Upper lobe of left lung (tissue), 6 donors: ENCODE results near the gene NUP37. TPM values are rescaled to one million over a fixed set of nuclear protein-coding genes. Genes with fewer than 3 reads are reported as not detected.

ENCODE experiments used
- ATAC-seq, 2 donors: fragments of 200-7000 bp; cut with Tn5 transposase; one replicate each; pipeline ENCODE4 v1.9.1; 2022; ENCODE audit warnings: mild to moderate bottlenecking in 2 of 2, moderate library complexity in 2 of 2; ENCODE audit not compliant: low FRiP score in 2 of 2
- DNase-seq, 2 donors: peaks; one replicate each; pipeline ENCODE4 v3.0.0-alpha.2; 2019 to 2020
- H3K27ac ChIP-seq, 4 donors: fragments of 200-600 bp; sonication (generic); one replicate each; pipeline ENCODE4 v1.5.1; 2016 to 2019
- H3K27me3 ChIP-seq, 4 donors: fragments of 200-600 bp; sonication (generic); one replicate each; pipeline ENCODE4 v1.5.1; 2017 to 2019
- H3K36me3 ChIP-seq, 4 donors: fragments of 200-600 bp; sonication (generic); one replicate each; pipeline ENCODE4 v1.5.1; 2016 to 2019
- H3K4me1 ChIP-seq, 4 donors: fragments of 200-600 bp; sonication (generic); one replicate each; pipeline ENCODE4 v1.5.1; 2018 to 2019
- H3K4me3 ChIP-seq, 4 donors: fragments of 200-600 bp; sonication (generic); one replicate each; pipeline ENCODE4 v1.5.1; 2017 to 2019; ENCODE audit warnings: mild to moderate bottlenecking in 2 of 4, moderate library complexity in 1 of 4
- H3K9me3 ChIP-seq, 4 donors: fragments of 200-600 bp; sonication (generic); one replicate each; pipeline ENCODE4 v1.5.1; 2018 to 2019
- CTCF ChIP-seq, 6 experiments: fragments of 450-650 bp in 4 of 6; fragments of 200-600 bp in 2 of 6; sonication (generic) in 2 of 6; IDR thresholded peaks; one replicate each; pipeline ENCODE4 v1.5.1; 2016 to 2019; ENCODE audit warnings: antibody characterized with exemption in 6 of 6
- EP300 ChIP-seq, 4 donors: sonication (generic); formaldehyde crosslinking; IDR thresholded peaks; one replicate each; pipeline ENCODE4 v1.5.1; 2017; ENCODE audit warnings: antibody characterized with exemption in 4 of 4, control low read depth in 2 of 4
- POLR2A ChIP-seq, 4 donors: fragments of 450-650 bp; IDR thresholded peaks; one replicate each; pipeline ENCODE4 v1.5.1; 2016 to 2017; ENCODE audit warnings: antibody characterized with exemption in 4 of 4, mild to moderate bottlenecking in 2 of 4
- POLR2AphosphoS5 ChIP-seq, 2 donors: sonication (generic); formaldehyde crosslinking; IDR thresholded peaks; one replicate each; pipeline ENCODE4 v1.5.1; 2017; ENCODE audit warnings: antibody characterized with exemption in 2 of 2
- WGBS, 2 donors: methylation state at CpG; one replicate each; pipeline ENCODE4 v1.1.5; 2017 to 2018; 5-methylcytosine and 5-hydroxymethylcytosine counted together
- total RNA-seq, 6 donors: library from RNA; depleted of rRNA in 4 of 6; stranded (reverse); fragments of >200 nt in 4 of 6; gene quantifications; one replicate each; pipeline versions ENCODE4 v1.1.0 to v1.2.1, GENCODE V29; 2016 to 2021
- donor health status: DM: no; HTN: no; CAD: no; lungs with moderate emphysema.
- donor health status: DM: no; HTN: yes; CAD: no; lungs with severe emphysema.

The NUP37 gene
- total RNA-seq, 6 donors from 2014 or later, result 2.8 to 17.9 (median 14.8) TPM

DNA sequence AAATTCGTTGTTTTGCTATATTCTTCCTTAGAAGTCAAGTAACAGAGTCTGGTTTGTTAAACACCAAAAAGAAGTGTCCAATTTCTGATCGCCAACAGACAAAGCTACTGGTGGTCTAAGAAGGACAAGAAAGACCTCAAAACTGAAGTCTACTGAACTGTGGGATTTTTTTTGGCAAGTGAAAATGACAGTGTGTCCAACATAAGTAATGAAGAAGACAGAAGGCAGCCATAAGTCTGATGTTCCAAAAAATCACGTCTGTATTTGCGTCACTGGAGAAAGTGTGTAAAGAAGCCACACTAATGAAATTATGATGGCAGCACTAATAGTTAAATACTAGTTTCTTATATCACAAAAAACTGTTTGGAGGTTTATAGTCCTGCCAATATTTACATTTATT, 90.8 kb downstream of the NUP37 start:
- ATAC-seq, result no peak
- 89 to 91% methylated on average over 4 of the region's 4 CpGs for WGBS, 2 donors

GRCh38 chr12:102026728-102027127, 93.2 kb downstream of the NUP37 start:
- Histone ChIP-seq H3K27ac (no peak overlapping the region), H3K4me1 (no peaks in the 10 kb centered on the region), H3K27me3 (no peaks in the 10 kb centered on the region), H3K4me3 (no peak overlapping the region), H3K9me3 (no peaks in the 10 kb centered on the region), H3K36me3 (peaks cover 0 to 14% (median 5%) of the 10 kb centered on the region in 4 donors)
- ATAC-seq (no peak), DNase-seq (no peak)
- WGBS, 2 donors, result 71 to 77% methylated on average over 1 of the region's 1 CpG
- TF ChIP-seq EP300 (IDR thresholded peaks at IDR 0.05) (no peak), POLR2A (IDR thresholded peaks at IDR 0.05) (no peak), POLR2AphosphoS5 (IDR thresholded peaks at IDR 0.05) (no peak), CTCF (IDR thresholded peaks at IDR 0.05) (no peak)

More for the DNA sequence above, 90.8 kb downstream of the NUP37 start:
- no peak for DNase-seq
- Histone ChIP-seq H3K27ac (no peak overlapping the region), H3K4me3 (no peak overlapping the region), H3K27me3 (no peaks in the 10 kb centered on the region), H3K4me1 (no peaks in the 10 kb centered on the region), H3K9me3 (no peaks in the 10 kb centered on the region), H3K36me3 (peaks cover 0 to 9% (median 2%) of the 10 kb centered on the region in 4 donors)
- TF ChIP-seq POLR2AphosphoS5 (IDR thresholded peaks at IDR 0.05), result no peak
- TF ChIP-seq EP300 (IDR thresholded peaks at IDR 0.05), result no peak
- no peak for TF ChIP-seq POLR2A (IDR thresholded peaks at IDR 0.05)
- TF ChIP-seq CTCF (IDR thresholded peaks at IDR 0.05), result no peak

DNA sequence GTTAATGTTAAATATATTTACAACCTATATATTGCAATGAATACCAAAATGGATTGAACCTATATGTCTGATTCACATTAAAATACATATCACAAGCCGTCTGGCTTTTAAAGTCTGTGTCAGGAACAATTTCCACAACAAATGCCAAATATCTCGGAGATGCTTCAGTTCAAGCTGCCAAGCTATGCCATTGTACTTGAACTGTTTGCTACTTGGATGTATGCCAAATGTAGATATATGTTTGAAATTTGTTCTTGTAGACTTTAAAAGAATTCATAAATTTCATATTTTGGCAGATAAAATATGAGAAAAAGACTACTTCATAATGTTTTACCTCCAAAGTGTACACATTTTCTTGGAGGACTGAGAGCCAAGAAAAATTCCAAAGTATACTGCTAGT, 95.1 kb downstream of the NUP37 start:
- Histone ChIP-seq H3K4me1 (no peaks in the 10 kb centered on the region), H3K36me3 (peaks cover 0 to 14% (median 5%) of the 10 kb centered on the region in 4 donors), H3K4me3 (no peak overlapping the region), H3K27ac (no peak overlapping the region), H3K27me3 (no peaks in the 10 kb centered on the region), H3K9me3 (no peaks in the 10 kb centered on the region)
- ATAC-seq, result no peak
- 41 to 55% methylated on average over 2 of the region's 2 CpGs for WGBS, 2 donors
- no peak for TF ChIP-seq CTCF (IDR thresholded peaks at IDR 0.05)
- TF ChIP-seq EP300 (IDR thresholded peaks at IDR 0.05), result no peak
- TF ChIP-seq POLR2AphosphoS5 (IDR thresholded peaks at IDR 0.05), result no peak
- no peak for TF ChIP-seq POLR2A (IDR thresholded peaks at IDR 0.05)
- DNase-seq, result no peak

GRCh38 chr12:102023343-102023930, 96.5 kb downstream of the NUP37 start:
- peaks cover 0 to 13% (median 5%) of the 10 kb centered on the region in 4 donors for H3K36me3 ChIP-seq
- no peak for DNase-seq
- H3K27me3 ChIP-seq, result no peaks in the 10 kb centered on the region
- no peaks in the 10 kb centered on the region for H3K9me3 ChIP-seq
- ATAC-seq, result peak in 1 of 2 donors; percentile 74
- H3K27ac ChIP-seq, result no peak overlapping the region
- H3K4me1 ChIP-seq, result no peaks in the 10 kb centered on the region
- no peak overlapping the region for H3K4me3 ChIP-seq
- TF ChIP-seq POLR2A (IDR thresholded peaks at IDR 0.05), result no peak
- no peak for TF ChIP-seq POLR2AphosphoS5 (IDR thresholded peaks at IDR 0.05)
- no peak for TF ChIP-seq EP300 (IDR thresholded peaks at IDR 0.05)
- no peak for TF ChIP-seq CTCF (IDR thresholded peaks at IDR 0.05)
- 69 to 79% methylated on average over 3 of the region's 3 CpGs for WGBS, 2 donors

Other genes starting within 250 kb of the NUP37 start
- 100 to 1,000 TPM in 5 of 6 donors, 10 to 100 TPM in 1; 28.9 to 203 (median 142) TPM for gene DRAM1, start 242.5 kb downstream of the NUP37 start, total RNA-seq
- 100 to 1,000 TPM in 2 of 6 donors, 10 to 100 TPM in 4; 20.5 to 114 (median 46.5) TPM for gene WASHC3, start 58.1 kb downstream of the NUP37 start, total RNA-seq
- gene PARPBP, start 69 bp upstream of the NUP37 start, total RNA-seq, result 1 to 10 TPM in 5 of 6 donors, not detected in 1; 1.2 to 3.8 (median 1.8) TPM
- not detected for gene PMCH, start 77.7 kb upstream of the NUP37 start, total RNA-seq